GM23338 (cell line): ENCODE data around the gene SLC36A2.

Experiments used
- CREB1 ChIP-seq: fragments of 250-450 bp; sonication (Bioruptor Pico); IDR thresholded peaks from 2 replicates; pipeline ENCODE4 v1.5.0; 2020; ENCODE audit warnings: low read depth, mild to moderate bottlenecking, moderate library complexity
- CTCF ChIP-seq, 2 experiments: fragments of 200-600 bp in 1 of 2; sonication (generic) in 1 of 2; conservative IDR thresholded peaks; 2 replicates each; pipeline versions ENCODE4 v1.5.1 to v1.6.1; 2016 to 2017; ENCODE audit warnings: antibody characterized with exemption in 2 of 2, low read depth in 2 of 2, mild to moderate bottlenecking in 2 of 2, moderate library complexity in 1 of 2
- ETS1 ChIP-seq: IDR thresholded peaks from 2 replicates; pipeline ENCODE4 v1.6.1; 2016; ENCODE audit warnings: antibody characterized with exemption
- EZH2 ChIP-seq: fragments of 200-600 bp; sonication (generic); IDR thresholded peaks from one replicate; pipeline ENCODE4 v1.8.0; 2017; ENCODE audit warnings: antibody characterized with exemption, mild to moderate bottlenecking, low read depth; ENCODE audit not compliant: unreplicated experiment
- EZH2phosphoT487 ChIP-seq: fragments of 200-600 bp; sonication (generic); IDR thresholded peaks from one replicate; pipeline ENCODE4 v1.8.1; 2018; ENCODE audit warnings: antibody characterized with exemption; ENCODE audit not compliant: unreplicated experiment
- JUNB ChIP-seq: IDR thresholded peaks from one replicate; pipeline ENCODE4 v1.6.1; 2016; ENCODE audit warnings: antibody characterized with exemption; ENCODE audit not compliant: unreplicated experiment
- POLR2AphosphoS5 ChIP-seq: IDR thresholded peaks from 2 replicates; pipeline ENCODE4 v1.6.1; 2016; ENCODE audit warnings: antibody characterized with exemption, low read depth
- REST ChIP-seq: IDR thresholded peaks from one replicate; pipeline ENCODE4 v1.6.1; 2018; ENCODE audit warnings: antibody characterized with exemption; ENCODE audit not compliant: unreplicated experiment
- STAT1 ChIP-seq: IDR thresholded peaks from one replicate; pipeline ENCODE4 v1.6.1; 2016; ENCODE audit warnings: antibody characterized with exemption; ENCODE audit not compliant: unreplicated experiment
- ZNF114 ChIP-seq: fragments of 250-450 bp; sonication (Bioruptor Pico); IDR thresholded peaks from 2 replicates; pipeline ENCODE4 v1.5.0; 2020; ENCODE audit warnings: mild to moderate bottlenecking, moderate library complexity

GRCh38 chr5:151359391-151359790 lies 12.0 kb upstream of the SLC36A2 start:
- TF ChIP-seq CTCF (conservative IDR thresholded peaks at IDR 0.05; ENCODE audit: low read depth in 2 of 2) (no peak), ETS1 (no peak), CREB1 (CRISPR knock-in tag) (no peak), EZH2phosphoT487 (no peak), EZH2 (no peak), REST (no peak), POLR2AphosphoS5 (no peak), STAT1 (no peak), JUNB (no peak), ZNF114 (CRISPR knock-in tag) (no peak)
